ENCODE measurements around the gene STX8. TPM values are rescaled to one million over a fixed set of nuclear protein-coding genes. Genes with fewer than 3 reads are reported as not detected.

Gene STX8
- total RNA-seq, 2 donors from 2014 or later: 41.6 to 57.2 TPM

DNA sequence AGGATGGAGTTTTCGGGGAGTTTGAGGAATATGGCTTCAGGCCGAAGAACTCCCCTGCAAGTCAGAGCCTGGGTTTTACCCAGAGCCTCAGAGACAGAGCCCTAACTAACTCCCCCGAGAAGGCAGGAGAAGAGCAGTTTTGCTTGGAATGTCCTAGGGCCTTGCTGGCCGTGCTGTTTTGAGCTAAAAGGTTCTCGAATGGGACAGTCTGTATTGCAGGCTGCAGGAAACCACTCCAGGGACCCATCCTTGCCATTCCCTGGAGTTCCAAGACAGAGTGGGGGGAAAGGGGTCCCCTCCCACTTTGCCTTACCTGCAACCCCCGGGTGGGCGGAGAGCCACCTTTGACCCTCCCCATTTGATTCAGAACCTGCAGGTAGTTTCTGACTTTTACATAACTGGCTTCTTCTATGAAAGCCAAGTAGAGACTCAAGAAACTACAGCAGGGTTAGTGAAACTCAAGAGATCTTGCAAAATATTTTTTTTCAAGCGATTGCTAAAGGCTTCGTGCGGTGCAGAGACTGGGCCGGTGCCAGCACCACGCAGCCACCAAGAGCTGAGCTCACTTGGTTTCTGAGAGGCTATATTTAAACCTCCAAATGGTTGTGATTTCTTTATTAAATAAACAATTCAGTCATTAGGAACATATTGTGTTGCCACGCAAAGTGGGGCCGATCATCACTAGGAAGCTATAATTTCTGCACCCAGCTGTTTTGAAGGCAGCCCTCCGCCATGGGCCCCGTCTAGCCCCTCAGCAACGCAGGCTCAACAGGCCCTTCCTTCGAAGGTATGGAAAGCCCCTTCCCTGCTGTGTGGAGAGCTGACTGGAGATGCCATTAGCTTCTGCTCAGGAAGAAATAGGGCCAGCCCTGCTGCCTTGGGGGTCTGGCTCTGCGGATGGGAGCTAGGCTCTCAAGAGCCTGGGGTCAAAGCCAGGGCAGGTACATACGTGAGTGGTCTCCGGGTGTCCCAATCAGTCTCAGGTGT is 331.3 kb downstream of the STX8 start:
- H3K36me3 ChIP-seq: no peaks in the 10 kb centered on the region
- no peak overlapping the region for H3K4me3 ChIP-seq
- TF ChIP-seq, protein P1, sequence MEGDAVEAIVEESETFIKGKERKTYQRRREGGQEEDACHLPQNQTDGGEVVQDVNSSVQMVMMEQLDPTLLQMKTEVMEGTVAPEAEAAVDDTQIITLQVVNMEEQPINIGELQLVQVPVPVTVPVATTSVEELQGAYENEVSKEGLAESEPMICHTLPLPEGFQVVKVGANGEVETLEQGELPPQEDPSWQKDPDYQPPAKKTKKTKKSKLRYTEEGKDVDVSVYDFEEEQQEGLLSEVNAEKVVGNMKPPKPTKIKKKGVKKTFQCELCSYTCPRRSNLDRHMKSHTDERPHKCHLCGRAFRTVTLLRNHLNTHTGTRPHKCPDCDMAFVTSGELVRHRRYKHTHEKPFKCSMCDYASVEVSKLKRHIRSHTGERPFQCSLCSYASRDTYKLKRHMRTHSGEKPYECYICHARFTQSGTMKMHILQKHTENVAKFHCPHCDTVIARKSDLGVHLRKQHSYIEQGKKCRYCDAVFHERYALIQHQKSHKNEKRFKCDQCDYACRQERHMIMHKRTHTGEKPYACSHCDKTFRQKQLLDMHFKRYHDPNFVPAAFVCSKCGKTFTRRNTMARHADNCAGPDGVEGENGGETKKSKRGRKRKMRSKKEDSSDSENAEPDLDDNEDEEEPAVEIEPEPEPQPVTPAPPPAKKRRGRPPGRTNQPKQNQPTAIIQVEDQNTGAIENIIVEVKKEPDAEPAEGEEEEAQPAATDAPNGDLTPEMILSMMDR (IDR thresholded peaks at IDR 0.05): no peak
- H3K27me3 ChIP-seq: no peaks in the 10 kb centered on the region
- intact Hi-C loops (cut with DNase I): no loop called here
- no peak for DNase-seq
- peaks cover 7% of the 10 kb centered on the region for H3K4me1 ChIP-seq
- peak overlapping the region; percentile 44 for H3K27ac ChIP-seq
- H3K9ac ChIP-seq (ENCODE audit: low read depth in 2 of 2, low read length in 2 of 2): peak overlapping the region in 1 of 2 donors; percentile 12
- no peaks in the 10 kb centered on the region for H3K9me3 ChIP-seq

DNA sequence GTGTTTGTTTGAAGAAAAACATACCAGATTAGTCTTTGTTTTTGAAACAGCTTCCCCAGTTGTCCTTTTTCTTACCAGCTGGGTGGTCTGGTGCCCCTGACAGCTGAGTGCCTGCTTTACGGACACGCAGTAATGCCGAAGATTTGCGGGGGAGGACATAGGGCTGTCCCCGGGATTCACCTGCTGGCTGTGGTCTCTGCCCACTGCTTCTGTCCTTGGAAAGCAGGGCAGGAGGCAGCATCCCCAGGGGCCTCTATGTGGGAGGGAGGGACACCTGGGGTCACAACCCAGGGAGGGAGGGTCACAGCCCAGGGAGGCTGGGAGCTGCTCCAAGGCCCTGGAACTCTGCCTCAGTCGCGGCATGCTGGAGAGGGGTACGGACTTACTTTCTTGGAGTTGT is 332.6 kb downstream of the STX8 start:
- DNase-seq: no peak
- Histone ChIP-seq H3K36me3 (no peaks in the 10 kb centered on the region), H3K27ac (no peak overlapping the region), H3K4me3 (no peak overlapping the region), H3K27me3 (no peaks in the 10 kb centered on the region), H3K9me3 (no peaks in the 10 kb centered on the region), H3K4me1 (peaks cover 10% of the 10 kb centered on the region), H3K9ac (ENCODE audit: low read depth in 2 of 2, low read length in 2 of 2) (no peak overlapping the region)
- TF ChIP-seq, protein P1 (IDR thresholded peaks at IDR 0.05): no peak
- intact Hi-C loops (cut with DNase I): no loop called here

DNA sequence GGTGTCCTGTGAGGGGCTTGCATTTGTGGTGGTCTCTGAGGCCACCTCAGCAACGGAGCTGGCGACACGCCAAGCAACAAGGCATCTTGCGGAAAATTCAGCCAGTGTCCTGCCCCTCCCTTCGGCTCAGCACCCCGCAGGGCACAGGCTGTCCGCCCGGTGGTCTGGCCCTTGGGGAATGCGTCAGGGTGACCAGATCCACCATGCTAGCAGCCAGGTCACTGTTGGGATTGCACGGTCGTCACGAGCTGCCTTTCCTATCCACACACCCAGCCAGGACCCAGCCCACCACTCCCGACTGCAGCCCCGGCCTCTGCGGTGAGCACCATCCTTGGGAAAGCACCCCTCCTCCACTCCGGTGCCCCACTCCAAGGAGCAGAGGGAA is 333.1 kb downstream of the STX8 start:
- Histone ChIP-seq H3K9me3 (no peaks in the 10 kb centered on the region), H3K9ac (ENCODE audit: low read depth in 2 of 2, low read length in 2 of 2) (peak overlapping the region in 1 of 2 donors; percentile 17), H3K4me3 (no peak overlapping the region), H3K36me3 (no peaks in the 10 kb centered on the region), H3K4me1 (peaks cover 10% of the 10 kb centered on the region), H3K27me3 (no peaks in the 10 kb centered on the region), H3K27ac (no peak overlapping the region)
- DNase-seq: no peak
- intact Hi-C loops (cut with DNase I): no loop called here
- TF ChIP-seq, protein P1 (IDR thresholded peaks at IDR 0.05): no peak

DNA sequence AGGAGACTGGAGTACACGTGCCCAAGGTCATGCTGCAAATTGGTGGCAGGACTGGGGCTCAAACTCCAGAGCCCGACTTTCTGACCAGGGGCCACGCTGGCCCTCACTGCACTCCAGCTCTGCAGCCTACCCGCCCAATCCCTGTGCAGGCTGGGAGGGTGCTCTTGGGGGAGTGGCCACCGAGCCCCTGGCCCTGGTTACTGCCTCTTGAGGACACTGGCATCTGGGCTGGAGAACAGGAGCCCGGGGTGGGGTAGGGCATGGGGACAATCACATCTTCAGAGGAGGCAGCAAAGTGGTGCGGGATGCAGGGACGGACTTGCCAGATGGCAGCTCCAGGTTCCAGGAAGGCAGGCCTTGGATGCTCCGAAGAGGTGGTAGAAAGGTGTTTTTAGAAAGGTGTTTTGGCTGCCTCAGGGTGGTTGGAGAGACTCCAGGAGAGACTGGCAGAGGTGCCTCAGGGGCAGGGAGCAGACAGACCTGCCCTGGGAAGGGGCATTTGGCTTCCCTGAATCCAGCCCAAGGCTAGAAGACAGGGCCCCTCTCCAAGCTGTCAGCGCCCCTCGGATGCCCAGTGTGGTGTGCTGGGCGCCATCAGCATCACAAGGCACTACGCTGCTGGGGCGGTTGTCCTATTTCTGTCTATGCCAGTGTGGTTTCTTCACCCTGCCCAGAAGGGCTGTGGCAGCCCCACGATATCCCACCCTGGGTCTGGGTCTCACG is 333.7 kb downstream of the STX8 start:
- H3K27me3 ChIP-seq: no peaks in the 10 kb centered on the region
- H3K9me3 ChIP-seq: no peaks in the 10 kb centered on the region
- H3K4me3 ChIP-seq: no peak overlapping the region
- TF ChIP-seq, protein P1 (IDR thresholded peaks at IDR 0.05): no peak
- H3K4me1 ChIP-seq: peaks cover 10% of the 10 kb centered on the region
- intact Hi-C loops (cut with DNase I): no loop called here
- peak overlapping the region; percentile 83 for H3K27ac ChIP-seq
- no peaks in the 10 kb centered on the region for H3K36me3 ChIP-seq
- DNase-seq: no peak
- H3K9ac ChIP-seq (ENCODE audit: low read depth in 2 of 2, low read length in 2 of 2): peak overlapping the region; percentile 33 to 80

DNA sequence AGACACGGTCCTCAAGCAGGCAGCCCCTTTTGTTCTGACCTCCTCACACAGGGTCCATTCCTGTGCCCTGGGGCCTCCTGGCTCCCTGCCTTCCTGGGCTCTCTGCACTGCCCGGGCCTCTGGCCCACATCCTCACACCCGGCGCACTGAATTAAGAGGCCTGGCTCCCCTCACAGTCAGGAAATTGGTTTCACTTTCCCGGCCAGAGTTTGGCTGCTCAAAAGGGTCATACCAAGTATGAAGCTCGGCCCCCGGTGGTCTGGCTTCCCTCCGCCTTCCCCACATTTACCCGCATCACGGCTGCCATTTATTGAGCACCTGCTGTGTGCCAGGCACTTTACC is 334.3 kb downstream of the STX8 start:
- Histone ChIP-seq H3K27ac (peak overlapping the region; percentile 83), H3K9ac (ENCODE audit: low read depth in 2 of 2, low read length in 2 of 2) (peak overlapping the region; percentile 33 to 80), H3K27me3 (no peaks in the 10 kb centered on the region), H3K36me3 (no peaks in the 10 kb centered on the region), H3K4me3 (no peak overlapping the region), H3K9me3 (no peaks in the 10 kb centered on the region), H3K4me1 (peaks cover 10% of the 10 kb centered on the region)
- TF ChIP-seq, protein P1 (IDR thresholded peaks at IDR 0.05): no peak
- intact Hi-C loops (cut with DNase I): no loop called here
- peak; percentile 48 for DNase-seq
